HT1080 (cell line): ENCODE measurements around the gene ZNF527. TPM values are rescaled to one million over a fixed set of nuclear protein-coding genes. Genes with fewer than 3 reads are reported as not detected.

Experiments used
- total RNA-seq: library from RNA; depleted of rRNA; stranded (reverse); fragments of >200 nt; shearing (Covaris generic); gene quantifications from 2 replicates; pipeline ENCODE4 v1.2.3, GENCODE V29; 2014; rRNA removed

The ZNF527 gene
- total RNA-seq, 1 experiment from 2014 or later: 3.3 TPM

Other genes starting within 250 kb of the ZNF527 start
- 5.6 and 9.7 TPM in 2 replicates for gene ZNF585A, start 198.4 kb upstream of the ZNF527 start, total RNA-seq
- 7.2 and 8.7 TPM in 2 replicates for gene ZNF585B, start 160.6 kb upstream of the ZNF527 start, total RNA-seq
- 2.7 and 3.6 TPM in 2 replicates for gene ZNF383, start 152.9 kb upstream of the ZNF527 start, total RNA-seq
- 3.2 and 6.6 TPM in 2 replicates for gene ZNF569, start 96.3 kb downstream of the ZNF527 start, total RNA-seq
- 1.7 and 2.1 TPM in 2 replicates for gene ZNF570, start 98.3 kb downstream of the ZNF527 start, total RNA-seq
- gene ZNF793, start 135.8 kb downstream of the ZNF527 start, total RNA-seq: 0.19 TPM in 1 of 2 replicates, not detected in the other
- gene ZNF571, start 223.7 kb downstream of the ZNF527 start, total RNA-seq: 0.03 and 0.34 TPM in 2 replicates
- gene ZNF540, start 223.8 kb downstream of the ZNF527 start, total RNA-seq: not detected in 2 replicates